HS-5 (cell line): Measurements from ENCODE around the gene SLU7.
A peak's percentile ranks its signal among the peaks of the same experiment; 100 is the strongest.
"Not testable (repeated sequence)": the region's sequence is repeated elsewhere in the genome, so short reads cannot be mapped to it uniquely, and the experiment has no call there.

Source experiments
- DNase-seq: peaks from one replicate; pipeline ENCODE4 v3.0.0-alpha.2; 2012; ENCODE audit warnings: low read depth

Gene SLU7

DNA sequence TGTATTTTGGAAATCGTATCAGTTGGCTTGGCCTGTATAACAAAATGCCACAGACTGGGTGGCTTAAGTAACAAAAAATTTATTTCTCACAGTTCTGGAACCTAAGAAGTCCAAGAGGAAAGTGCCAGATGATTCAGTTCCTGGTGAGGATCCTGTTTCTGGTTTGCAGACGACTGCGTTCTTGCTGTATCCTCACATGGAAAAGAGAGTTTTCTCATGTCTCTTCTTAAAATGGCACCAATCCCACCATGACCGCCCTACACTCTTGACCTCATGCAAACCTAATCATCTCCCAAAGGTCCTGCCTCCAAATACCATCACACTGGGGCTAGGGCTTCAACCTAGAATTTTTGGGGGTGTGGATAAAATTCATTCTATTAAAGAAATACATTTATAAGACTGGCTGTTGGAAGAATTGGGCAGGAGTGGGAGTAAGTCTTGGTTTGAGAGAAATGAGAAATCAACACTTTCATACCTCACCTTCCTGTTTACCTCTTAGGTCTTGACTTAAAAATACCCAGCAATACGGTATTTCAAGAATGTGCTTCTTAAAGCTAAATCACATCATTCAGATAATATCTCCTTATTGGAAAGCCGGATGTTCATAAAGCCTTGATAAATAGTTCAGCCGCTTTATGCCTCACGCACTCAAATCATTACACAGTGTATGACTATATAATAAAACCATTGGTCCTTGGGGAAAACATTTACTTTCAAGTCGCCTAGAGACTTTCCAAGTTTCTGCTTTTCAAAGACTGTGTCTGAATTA, 31.5 kb upstream of the SLU7 start:
- no peak for DNase-seq

DNA sequence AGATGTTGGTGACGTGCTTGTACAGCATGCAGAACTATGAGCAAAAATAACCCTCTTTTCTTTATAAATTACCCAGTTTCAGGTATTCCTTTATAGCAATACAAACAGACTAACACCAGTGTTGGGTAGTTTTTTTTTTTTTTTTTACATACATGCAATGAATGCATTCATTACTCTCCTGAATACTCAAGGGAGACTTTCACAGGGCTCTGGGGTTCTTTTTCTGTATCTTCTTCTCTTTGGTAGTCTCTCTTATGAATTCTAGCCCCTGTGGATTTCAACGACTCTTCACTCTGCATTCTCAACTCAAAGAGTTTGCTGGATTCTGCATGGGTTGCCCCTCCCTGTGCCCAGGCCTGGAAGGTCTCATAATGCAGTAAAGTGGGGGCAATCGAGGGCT, 30.6 kb upstream of the SLU7 start:
- no peak for DNase-seq

GRCh38 chr5:160448886-160449285, 30.0 kb upstream of the SLU7 start:
- no peak for DNase-seq

DNA sequence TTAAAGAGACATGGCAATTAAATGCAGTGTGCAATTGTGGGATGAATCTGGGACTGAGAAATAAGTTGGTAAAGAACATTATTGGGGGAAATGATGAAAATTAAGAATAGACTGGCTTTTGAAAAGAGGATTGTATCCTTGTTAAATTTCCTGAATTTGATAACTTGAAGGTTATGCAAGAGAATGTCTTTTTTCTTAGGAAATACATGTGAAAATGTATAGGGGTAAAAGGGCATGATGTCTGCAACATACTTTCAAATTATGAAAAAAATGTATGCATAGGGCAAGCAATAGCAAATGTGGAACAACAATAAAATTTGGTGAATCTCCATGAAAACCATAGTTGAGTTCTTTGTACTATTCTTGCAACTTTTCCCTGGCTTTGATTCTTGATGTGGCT, 26.9 kb upstream of the SLU7 start:
- no peak for DNase-seq

DNA sequence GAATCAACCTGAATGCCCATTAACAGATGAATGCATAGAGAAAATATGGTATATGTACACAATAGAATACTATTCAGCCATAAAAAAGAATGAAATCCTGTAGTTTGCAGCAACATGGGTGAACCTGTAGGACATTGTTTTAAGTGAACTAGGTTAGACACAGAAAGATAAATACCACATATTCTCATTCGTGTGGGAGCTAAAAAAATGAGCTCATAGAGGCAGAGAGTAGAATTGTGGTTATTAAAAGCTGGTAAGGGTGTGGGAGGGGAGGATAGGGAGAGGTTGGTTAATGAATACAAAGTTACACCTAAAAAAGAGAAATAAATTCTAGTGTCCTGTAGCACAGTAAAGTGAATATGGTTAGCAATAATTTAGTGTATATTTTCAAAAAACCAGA, 26.3 kb upstream of the SLU7 start:
- DNase-seq, result no peak

- DNase-seq, result no peak
These were observed 25.5 kb upstream of the SLU7 start for GRCh38 chr5:160444407-160444806.

- DNase-seq, result no peak
These were observed 24.0 kb upstream of the SLU7 start for GRCh38 chr5:160442824-160443431.

DNA sequence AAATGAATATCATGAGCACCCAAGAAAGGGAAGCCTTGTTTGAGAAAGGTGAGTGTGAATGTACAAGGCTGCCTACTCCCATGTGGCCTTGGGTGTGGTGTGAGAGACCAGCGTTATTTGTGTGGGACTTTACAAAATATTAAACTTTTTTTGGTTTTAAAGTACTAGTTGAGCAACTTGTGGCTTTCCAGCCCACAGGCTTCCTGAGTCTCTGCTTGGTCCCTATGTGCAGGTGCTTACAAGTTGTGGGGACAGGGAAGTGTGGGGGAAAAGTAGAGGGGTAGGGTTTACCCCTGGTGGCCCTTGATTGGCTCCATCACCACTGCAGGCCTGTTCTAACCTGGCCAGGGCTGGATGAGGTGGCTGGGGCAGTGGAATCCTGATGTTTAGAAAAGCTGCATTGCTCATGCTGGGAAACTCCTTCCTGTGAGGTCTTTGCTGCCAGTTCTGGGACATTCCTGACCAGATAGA, 22.5 kb upstream of the SLU7 start:
- no peak for DNase-seq

DNA sequence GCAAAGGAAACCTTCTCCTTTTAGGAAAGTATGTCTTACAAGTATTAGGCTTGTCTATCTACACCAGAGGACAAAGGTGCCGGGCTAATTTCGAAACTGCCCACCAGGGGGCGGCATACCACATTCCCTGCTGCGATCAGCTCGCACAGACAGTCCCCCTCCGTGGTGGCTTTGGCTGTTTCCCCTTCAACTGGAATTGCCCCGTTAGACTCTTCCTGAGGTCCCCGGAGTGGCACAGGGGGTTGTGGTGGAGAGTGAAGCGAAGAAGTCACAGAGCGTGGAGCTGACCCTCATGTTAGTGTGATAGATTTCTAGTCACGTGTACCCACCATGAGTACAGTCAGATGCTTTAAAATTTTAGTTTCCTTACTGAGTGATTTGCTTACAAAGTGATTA, 20.3 kb upstream of the SLU7 start:
- peak; percentile 52 for DNase-seq

DNA sequence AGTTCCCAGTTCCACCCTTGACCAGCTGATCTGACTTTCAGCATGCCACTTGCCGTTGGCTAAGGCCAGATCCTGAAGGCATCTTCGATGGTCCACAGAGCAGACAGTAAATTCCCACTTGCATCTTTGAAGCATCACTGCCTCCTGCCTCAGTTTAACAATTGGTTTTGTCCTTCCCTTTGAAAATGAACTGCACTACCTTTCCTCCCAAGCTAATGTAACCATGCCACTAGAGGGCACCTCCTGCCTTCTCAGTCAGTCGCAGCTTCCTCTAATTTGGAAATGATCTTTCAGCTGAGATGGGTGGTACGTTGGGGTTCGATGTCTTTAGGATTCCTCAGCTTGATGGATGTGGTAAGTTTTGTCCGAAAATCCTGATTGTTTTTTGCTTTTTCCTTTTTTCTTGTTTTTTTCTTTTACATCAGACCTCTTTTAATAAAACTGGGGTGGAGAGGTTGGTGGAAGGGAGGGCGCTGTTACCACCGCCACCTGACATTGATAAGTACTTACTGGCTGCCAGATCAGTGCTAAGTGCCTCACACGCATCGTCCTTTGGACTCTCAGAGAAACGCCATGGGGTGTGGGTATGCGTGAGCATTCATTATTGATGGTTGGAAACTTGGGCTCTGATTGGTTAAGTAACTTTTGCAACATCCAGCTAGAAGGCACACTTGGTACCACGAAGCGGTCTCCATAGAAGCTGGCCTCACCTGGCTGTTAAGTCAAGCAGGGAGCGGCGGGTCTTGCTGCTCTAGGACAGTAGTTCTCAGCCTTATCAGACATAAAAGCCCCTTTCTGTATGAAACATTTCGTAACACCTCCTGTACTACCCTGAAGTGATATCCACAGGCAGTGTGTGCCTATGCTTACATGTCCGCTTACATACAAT, 19.7 kb upstream of the SLU7 start:
- peak; percentile 25 for DNase-seq

GRCh38 chr5:160437271-160437670, 18.4 kb upstream of the SLU7 start:
- DNase-seq, result no peak

- not testable (repeated sequence) for DNase-seq
These were observed 17.8 kb upstream of the SLU7 start for GRCh38 chr5:160436661-160437060.

- DNase-seq, result no peak
These were observed 17.1 kb upstream of the SLU7 start for GRCh38 chr5:160436017-160436416.

DNA sequence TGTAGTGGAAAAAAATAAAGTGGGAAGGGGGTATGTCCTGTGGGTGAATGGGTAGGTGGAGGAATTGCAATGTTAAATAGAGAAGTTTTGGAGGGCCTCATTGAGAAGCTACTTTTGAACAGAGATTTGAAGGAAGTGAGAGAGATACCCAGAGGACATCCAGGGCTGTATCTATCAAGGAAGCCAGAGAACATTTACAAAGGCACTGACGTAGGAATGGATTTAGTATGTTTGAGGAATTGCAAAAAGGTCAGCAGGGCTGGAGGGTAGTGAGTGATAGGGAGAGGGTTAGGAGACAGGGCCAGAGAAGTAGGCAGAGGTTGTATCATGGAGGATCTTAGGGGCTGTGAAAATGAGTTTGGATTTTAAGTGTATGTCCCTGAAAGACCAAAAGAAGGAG, 16.7 kb upstream of the SLU7 start:
- no peak for DNase-seq

DNA sequence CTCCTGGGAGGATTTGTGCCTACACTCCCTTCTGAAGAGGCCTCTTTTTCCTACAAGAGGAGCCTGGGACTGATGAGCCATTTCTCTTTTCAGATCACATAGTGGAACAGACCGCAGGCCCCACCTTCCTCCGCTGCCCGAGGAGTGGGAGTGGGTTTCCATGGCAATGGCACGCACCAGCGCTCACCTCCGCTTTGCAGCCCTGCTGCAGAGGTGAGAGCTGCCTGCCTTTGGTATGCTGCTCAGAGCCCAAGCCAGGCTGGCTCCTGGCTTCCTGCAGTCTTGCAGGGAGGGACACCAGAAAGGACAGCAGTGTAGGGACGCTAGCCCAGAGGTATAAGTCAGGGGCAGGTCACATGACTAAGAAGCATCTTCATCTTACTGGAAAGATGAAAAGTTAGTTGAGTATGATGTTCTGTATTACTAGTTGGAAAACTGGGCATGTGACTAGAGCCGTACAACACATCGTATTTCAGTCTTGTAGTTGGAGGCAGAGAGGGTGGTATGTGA, 15.2 kb upstream of the SLU7 start:
- DNase-seq, result no peak

DNA sequence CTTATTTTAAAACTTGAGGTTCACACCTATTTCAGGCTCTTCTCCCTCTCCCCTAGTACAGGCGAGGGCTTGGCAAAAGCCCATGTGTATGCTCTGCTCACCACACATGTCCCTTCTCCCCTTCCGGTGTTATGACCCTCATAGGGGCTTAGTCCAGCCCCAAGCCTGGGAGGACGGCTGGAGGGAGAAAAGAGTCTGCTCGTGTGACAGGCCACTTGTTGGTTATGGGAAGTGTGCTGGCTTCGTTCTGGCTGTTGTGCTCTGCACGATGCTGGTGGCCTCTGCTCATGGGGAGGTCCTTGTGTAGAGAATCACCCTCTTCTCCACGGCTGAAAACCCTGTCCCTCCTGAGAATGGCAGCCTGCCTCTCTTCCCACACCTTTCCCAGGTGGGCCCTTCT, 13.9 kb upstream of the SLU7 start:
- no peak for DNase-seq

GRCh38 chr5:160432196-160432595, 13.3 kb upstream of the SLU7 start:
- DNase-seq, result no peak

DNA sequence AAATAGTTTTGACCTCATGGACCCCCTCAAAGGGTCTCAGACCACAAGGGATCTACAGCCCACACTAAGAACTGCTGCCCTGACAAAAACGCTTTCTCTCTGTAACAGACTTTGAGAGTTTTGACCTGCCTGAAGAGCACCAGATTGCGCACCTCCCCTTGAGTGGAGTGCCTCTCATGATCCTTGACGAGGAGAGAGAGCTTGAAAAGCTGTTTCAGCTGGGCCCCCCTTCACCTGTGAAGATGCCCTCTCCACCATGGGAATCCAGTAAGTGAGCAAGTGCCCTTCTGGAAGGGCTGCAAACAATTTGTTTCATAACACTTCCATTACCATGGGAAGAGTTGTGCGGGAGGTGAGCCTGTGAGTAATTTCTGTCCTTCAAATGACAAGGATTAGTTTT, 8.7 kb upstream of the SLU7 start:
- no peak for DNase-seq

DNA sequence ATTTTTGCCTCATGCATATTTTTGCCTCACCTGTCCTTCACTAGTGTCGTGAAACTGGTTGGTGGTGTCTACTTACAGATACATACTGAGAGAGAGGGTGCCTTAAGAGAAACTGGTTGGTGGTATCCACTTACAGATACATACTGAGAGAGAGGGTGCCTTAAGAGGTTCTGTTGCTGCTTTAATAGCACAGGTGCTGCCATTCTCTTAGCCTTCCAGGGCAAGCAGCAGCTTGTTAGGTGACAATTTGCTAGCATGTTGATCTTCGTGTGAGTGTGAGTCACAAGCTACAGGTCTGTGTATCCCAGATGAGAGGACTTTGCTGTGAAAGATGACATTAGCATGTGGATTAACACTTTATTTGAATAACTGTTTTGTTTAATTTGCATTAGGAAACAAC, 4.2 kb upstream of the SLU7 start:
- DNase-seq, result no peak

- DNase-seq, result peak; percentile 89
These were observed 2.9 kb upstream of the SLU7 start, which contains the start of gene PTTG1 for GRCh38 chr5:160421625-160422258. Gene PTTG1 (plus strand): TSS chr5:160421855. CDS start chr5:160422313, 458 bp downstream.

DNA sequence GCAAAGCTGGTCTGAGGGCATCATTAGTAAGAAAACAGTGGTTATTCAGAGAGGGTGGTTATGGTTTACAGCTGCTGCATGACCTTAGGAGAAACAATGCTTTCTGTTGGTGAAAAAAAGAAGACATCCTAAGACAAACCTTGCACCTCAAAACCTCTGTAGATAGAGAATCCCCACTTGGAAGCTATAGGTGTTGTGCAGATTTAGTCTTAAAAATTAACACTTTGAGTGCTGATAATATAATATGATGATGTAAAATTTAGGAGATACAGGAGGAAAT, 1.4 kb upstream of the SLU7 start:
- no peak for DNase-seq
